EH (cell line): Measurements from ENCODE around the gene OR10W1.

ENCODE experiments used
- DNase-seq: peaks from one replicate; pipeline ENCODE4 v3.0.0-alpha.2; 2015; ENCODE audit warnings: low read depth

OR10W1 gene

GRCh38 chr11:58268142-58268541 is at the start of gene OR10W1:
Gene OR10W1, minus strand, starts transcription at chr11:58268260. Its CDS starts 402 bp downstream, at chr11:58267858.
- no peak for DNase-seq

DNA sequence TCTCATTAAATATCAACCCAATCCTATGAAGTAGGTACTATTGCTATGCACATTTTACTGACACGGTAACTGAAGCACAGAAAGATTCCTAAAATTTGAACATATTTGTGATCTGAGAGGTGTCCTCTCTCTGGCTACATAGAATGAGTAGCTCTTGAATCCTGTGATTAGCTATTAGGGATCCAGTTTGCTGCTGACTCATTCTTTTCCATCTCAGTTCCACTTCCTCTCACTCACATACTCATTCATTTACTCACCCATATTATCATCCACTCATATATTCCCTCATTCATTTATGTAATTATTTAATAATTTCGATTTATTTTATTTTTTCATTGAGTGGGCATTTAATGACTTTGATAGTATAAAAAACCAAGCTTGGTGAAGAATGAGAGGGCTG is 48.1 kb upstream of the OR10W1 start:
- peak; percentile 77 for DNase-seq

GRCh38 chr11:58301576-58301975 is 33.5 kb upstream of the OR10W1 start:
- DNase-seq, result peak; percentile 91

DNA sequence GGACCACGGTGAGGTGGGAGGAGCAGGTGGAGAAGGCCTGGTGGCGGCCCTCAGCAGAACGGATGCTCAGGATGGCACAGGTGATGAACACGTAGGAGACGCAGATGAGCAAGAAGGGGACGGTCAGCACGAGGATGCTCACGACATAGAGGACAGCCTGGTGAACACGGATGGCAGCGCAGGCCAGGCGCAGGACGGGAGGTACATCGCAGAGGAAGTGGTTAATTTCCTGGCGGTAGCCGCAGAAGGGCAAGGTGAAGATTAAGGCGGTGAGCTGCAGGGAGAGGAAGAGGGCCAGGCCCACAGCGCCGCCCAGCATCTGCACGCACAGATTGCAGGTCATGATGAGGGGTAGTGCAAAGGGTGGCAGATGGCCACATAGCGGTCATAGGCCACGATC is 24.0 kb upstream of the OR10W1 start:
- no peak for DNase-seq

- DNase-seq, result peak; percentile 15
Measured at GRCh38 chr11:58289266-58289665, 21.2 kb upstream of the OR10W1 start.

- peak; percentile 59 for DNase-seq
Measured at GRCh38 chr11:58286249-58286648, 18.2 kb upstream of the OR10W1 start.

- no peak for DNase-seq
Measured at GRCh38 chr11:58285483-58286040, 17.5 kb upstream of the OR10W1 start.

- DNase-seq, result peak; percentile 30
Measured at GRCh38 chr11:58276151-58276550, 8.1 kb upstream of the OR10W1 start.

GRCh38 chr11:58275002-58275401 is 6.9 kb upstream of the OR10W1 start:
- DNase-seq, result no peak

- no peak for DNase-seq
Measured at GRCh38 chr11:58259983-58260382, 8.1 kb downstream of the OR10W1 start.

DNA sequence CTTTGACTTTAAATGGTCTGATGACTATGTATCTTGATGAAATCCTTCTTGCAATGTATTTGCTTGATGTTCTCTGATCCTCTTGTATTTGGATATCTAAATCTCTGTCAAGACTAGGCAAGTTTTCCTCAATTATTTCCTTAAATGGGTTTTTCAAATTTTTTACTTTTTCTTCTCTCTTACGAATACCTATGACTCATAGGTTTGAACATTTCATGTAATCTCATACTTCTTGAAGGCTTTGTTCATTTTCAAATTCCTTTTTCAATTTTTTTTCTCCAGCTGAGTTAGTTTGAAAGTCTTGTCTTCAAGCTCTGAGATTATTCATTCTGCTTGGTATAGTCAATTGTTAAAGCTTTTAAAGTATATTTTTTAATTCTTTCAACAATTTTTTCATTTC is 13.1 kb downstream of the OR10W1 start:
- peak; percentile 22 for DNase-seq

GRCh38 chr11:58243954-58244353 is 24.1 kb downstream of the OR10W1 start:
- no peak for DNase-seq

DNA sequence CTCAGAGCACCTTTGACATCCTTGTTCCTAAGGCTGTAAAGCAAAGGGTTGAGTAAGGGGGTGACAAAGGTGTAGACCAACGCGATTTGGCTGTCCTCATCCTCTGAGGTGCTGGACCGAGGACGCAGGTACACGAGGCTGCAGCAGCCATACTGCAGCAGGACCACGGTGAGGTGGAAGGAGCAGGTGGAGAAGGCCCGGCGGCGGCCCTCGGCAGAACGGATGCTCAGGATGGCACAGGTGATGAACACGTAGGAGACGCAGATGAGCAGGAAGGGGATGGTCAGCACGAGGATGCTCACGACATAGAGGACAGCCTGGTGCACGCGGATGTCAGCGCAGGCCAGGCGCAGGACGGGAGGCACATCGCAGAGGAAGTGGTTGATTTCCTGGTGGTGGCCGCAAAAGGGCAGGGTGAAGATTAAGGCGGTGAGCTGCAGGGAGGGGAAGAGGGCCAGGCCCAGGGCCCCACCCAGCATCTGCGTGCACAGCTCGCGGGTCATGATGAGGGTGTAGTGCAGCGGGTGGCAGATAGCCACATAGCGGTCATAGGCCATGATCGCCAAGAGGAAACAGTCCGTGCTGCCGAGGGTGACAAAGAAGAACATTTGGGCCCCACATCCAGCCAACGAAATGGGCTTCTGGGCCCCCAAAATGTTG is 40.0 kb downstream of the OR10W1 start:
- no peak for DNase-seq

DNA sequence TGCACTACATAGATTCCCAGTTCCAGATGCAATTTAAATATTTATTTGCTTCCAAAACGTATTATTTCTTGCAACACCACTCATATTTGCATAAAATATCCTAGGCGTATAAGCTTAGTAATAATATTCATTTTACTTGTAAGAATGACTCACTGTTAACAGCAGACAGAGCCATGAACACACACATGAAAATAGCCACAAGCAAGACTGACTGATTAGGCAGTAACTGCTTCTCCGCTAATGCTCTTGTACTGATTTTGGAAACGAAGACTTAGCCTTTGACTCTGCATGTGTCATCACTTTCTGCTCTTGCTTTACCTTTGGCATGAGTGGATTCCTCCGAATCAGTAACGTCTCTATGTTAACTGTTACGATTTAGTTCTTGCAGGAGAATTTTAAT is 45.3 kb downstream of the OR10W1 start:
- no peak for DNase-seq
